ENCODE results near the gene ACSS2.

Gene ACSS2

DNA sequence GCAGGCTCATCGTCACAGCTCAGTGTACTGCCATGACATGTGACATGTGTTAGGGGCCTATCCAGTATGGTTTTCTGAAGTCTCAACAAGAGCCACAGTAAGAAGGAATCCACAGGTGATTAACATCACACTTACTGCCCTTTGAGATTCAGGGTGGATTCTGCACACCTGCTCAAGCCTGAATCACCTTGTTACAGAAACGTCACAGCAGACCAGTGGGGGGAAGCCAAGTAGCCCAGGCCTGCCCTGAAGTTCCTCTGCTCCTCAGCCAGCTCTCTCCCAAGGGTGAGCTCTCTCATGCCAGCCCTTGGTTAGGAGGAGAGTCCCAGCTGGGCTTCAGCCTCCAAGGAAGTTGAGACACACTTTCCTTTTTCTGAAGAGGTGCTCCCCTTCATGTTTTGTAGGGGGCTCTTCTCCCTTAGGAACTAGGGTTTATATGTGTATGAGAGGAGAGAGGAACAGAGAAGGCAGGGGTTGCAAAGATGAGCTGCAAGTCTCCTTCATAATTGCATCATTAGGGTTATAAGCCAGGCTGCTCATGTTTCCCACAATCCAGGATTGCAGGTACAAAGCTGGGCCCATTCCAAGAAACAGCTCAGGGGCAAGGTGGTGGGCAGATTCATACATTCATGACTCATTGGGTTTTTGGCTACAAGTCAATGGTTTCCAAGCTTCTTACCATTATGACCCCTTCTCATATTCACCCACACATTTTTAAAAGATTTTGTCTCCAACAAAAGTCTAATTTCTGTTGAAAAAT lies 67.6 kb downstream of the ACSS2 start:
- FAIRE-seq: no peak
- DNase-seq (ENCODE audit: insufficient read length, low spot score): no peak

DNA sequence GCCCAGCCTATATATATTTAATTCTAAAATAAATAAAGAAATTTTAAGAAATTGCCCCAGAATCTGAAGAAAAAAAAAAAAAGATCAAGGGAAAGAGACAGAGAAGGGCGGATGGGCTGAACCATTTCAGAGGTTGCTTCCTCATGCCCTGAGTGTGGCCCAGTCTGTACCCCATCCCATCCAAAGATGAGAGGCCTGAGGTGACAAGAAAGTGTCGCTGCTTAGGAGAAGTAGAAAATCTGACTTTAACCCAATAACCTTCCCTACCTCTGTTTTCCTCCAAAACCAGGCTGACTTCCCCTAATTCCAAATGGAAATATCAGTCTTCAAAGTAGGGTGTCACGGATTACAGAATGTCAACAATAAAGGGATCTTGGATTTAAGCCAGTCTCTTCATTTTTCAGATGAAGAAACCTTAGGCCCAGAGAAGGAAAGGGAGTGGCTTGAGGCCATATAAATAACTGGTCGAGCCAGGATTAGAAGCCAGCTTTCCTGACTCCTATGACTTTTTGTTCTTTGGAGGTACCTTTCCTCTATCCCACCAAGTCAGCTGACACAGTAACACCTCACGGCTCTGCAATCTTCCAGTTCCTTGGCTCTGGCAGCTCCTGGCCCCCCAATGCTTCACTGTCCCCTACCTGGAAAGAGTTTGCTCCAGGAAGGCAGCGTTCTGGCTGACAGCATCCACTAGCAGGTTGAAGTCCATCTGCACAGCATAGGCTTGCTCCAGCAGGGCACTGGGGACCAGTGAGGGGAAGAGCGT lies 69.1 kb downstream of the ACSS2 start:
- DNase-seq (ENCODE audit: insufficient read length, low spot score): no peak
- no peak for FAIRE-seq

DNA sequence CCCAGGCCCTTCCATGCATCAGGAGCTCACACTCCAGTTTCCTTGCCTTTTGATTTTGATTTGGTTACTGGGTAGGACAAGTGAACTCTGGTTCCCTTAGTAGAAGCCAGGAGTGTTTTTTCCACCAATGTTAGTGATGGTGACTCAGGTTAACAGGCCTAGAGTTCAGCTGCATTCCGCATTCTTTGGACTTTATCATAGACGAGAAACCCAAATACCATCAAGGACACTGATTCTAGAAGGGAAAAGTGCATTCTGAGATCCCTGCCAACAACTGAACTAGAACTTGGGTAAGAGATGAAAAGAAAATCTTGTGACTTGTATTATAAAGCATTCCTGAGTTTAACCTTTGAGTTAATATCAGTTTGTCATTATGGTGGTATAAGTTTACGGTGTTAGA lies 70.2 kb downstream of the ACSS2 start:
- FAIRE-seq (no peak), DNase-seq (ENCODE audit: insufficient read length, low spot score) (no peak)

DNA sequence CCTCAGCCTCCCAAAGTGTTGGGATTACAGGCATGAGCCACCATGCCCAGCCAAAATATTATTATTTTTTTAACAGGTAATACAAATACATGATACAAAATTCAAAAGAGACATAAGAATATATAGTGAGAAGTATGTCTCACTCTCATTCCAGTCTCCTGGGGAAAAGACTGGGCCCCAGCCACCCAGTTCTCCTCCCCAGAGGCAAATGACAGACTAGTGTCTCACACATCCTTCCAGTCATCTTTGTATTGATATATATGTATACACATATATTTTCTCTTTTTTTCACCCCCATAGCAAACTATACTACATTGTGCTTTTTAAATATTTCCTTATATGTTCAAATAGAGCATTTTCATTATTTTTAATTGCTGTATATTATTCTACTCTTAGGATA lies 70.9 kb downstream of the ACSS2 start:
- FAIRE-seq (no peak), DNase-seq (ENCODE audit: insufficient read length, low spot score) (no peak)

DNA sequence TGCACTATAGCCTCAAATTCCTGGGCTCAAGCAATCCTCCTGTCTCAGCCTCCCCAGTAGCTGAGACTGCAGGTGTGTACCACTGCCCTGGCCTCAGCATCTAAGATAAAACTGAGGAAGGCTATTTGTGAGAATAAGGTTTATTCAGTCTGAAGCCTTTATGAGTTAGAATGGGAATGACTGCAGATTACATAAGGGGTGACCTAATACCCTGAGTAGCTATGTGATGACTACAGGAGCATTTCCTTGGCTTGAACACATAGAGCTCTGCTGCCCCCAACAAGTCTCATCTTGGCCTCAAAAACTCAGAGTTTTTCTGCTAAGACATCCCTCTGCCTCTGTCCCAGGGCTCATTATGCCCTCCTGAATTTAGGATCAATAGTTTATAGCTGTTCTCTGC lies 71.6 kb downstream of the ACSS2 start:
- DNase-seq (ENCODE audit: insufficient read length, low spot score) (no peak), FAIRE-seq (no peak)

DNA sequence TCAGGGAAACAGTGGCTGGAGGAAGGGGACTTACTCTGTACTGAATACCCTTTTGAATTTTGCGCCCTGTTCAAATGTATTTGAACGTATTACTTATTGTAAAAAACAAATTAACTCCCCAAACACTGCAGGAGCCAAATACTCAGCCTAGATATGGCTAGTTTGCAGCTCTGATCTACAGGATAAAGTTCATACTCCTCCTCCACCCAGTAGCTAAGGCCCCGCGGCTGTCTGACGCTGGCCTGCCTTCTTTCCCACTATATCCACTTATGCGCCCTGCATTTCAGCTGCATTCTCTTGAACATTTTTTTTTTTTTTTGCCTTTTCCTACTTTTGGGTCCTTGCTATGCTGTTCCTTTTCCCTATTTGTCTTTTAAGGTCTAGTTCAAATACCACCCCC lies 72.7 kb downstream of the ACSS2 start:
- FAIRE-seq (no peak), DNase-seq (ENCODE audit: insufficient read length, low spot score) (no peak)

DNA sequence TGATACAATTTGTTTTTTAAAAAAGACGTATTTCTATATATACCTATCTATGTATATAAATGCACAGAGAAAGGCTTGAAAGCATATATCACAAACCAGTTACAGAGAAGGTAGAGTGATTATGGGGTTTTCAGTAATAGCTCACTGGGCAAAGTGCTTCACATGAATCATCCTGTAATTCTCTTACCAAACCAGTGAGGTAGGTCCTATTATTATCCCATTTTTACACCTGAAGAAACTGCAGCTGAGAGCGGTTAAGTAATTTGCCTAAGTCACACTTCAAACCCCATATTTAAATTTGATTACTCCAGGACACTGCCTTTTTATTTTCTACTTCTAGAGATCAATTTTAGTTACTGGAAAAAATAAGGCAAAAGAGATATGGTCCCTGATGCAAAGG lies 74.8 kb downstream of the ACSS2 start:
- DNase-seq (ENCODE audit: insufficient read length, low spot score) (no peak), FAIRE-seq (no peak)

DNA sequence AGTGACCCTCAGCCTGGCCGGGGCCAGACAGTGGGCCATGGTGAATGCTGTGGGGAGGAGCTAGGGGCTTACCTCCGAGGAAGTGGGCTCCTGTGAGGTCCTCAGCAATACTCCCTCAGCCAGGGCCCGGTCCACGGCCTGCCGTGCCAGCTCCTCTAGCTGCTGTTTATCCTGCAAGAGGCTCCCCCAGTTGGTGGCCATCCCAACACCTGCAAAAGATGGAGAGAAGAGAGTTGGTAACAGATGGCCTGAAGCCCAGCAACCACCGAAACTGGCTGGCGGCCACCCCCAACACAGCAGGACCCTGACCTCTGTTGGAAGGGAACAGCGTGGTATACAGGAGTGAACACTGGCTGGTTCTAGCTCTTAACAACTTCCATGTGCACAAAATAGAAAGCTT lies 75.2 kb downstream of the ACSS2 start:
- DNase-seq (ENCODE audit: insufficient read length, low spot score) (no peak), FAIRE-seq (no peak)

DNA sequence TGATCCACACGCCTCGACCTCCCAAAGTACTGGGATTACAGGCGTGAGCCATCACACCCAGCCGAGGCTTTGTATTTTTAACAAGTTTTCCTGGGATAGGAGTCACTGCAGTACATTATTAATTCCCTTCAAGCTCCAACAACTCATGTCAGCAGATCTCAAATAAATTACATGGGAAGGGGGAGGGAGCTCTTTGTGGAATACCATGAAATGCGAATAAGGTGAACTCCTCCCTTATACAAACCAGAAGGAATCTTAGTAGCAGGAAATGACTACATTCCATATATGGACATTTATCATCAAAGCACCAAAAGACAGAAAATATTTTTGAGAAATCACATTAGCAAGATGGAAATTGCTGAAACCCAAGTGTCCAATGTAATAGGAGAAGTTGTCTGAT lies 76.3 kb downstream of the ACSS2 start:
- DNase-seq (ENCODE audit: insufficient read length, low spot score) (no peak), FAIRE-seq (no peak)

DNA sequence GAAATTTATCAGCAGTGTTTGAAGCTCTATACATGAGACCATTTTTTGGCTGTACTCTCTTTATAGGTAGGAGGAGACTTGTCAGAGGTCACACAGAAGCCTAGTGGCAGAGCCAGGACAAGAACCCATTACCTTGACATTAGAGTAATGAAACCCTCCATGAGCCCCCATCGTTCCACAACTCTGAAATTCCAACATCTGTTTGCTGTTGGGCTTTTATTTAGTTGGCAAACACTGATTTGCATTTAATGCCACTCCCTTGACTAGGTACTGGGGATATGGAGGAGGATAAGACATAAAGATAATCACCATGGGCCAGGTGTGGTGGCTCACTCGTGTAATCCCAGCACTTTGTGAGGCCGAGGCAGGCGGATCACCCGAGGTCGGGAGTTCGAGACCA lies 77.5 kb downstream of the ACSS2 start:
- DNase-seq (ENCODE audit: insufficient read length, low spot score) (no peak), FAIRE-seq (no peak)

DNA sequence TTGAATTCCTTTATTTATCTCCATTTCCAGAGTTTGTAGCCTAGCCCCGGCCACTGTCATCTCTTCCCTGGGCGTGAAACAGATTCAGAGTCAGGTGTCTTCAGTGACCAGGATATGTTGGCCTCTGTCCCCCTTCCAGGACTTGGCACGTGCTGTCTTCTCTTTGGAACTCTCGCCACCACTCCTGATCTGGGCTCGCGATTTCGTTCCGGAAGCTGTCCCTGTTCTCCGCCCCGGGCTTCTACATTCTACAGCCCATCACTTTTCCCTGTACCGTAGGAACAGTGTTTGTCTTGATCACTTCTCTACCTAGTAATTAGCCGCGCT lies 78.5 kb downstream of the ACSS2 start:
- no peak for DNase-seq (ENCODE audit: insufficient read length, low spot score)

DNA sequence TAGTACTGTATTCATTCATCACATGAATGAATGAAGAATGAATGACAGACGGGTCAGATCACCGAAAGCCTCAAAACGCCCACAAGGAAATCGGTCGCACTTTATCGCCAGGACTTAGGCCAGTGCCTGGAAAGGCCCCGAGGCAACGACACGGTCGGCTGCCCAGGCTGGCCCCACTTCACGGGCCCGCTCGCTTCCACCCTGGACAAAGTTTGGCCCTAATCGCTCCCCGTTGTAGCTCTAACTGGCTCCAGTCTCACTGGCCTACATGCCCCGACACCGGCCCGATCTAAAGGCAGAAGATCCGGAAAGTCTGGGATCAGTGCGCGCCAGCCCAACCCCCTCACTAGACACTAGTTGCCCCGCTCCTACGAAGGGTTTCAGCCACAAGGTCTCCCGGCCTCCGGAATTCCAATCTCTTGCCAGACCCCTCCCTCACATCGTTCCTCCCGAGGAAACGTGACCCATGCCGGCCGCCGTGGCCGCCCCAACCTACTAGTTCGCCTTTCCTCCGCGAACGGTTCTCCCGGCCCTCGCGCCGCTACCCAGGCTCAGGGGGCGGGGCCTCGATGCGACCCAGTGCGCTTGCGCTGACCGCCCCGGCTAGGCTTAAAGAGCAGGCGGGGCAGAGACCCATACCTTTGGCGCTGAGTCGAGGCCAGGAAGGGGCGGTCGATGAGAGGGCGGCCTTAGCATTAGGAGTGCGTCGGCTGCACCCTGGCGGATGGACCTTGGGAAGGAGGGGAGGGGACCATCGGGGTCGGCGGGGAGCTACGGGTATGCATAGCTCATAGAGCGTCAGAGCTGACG lies 79.0 kb downstream of the ACSS2 start, which contains the start of the genes GSS and MYH7B:
Gene GSS, minus strand, starts transcription at position 576 of the 810 bp plus-strand sequence. CDS start 3,954 bp downstream, outside the sequence.
Gene MYH7B, plus strand, starts transcription at position 638 of the 810 bp plus-strand sequence. CDS start 22,138 bp downstream, outside the sequence.
- DNase-seq (ENCODE audit: insufficient read length, low spot score): peak; percentile 91
- peak; percentile 84 for FAIRE-seq

More for the DNA sequence above, 78.5 kb downstream of the ACSS2 start:
- FAIRE-seq: no peak

DNA sequence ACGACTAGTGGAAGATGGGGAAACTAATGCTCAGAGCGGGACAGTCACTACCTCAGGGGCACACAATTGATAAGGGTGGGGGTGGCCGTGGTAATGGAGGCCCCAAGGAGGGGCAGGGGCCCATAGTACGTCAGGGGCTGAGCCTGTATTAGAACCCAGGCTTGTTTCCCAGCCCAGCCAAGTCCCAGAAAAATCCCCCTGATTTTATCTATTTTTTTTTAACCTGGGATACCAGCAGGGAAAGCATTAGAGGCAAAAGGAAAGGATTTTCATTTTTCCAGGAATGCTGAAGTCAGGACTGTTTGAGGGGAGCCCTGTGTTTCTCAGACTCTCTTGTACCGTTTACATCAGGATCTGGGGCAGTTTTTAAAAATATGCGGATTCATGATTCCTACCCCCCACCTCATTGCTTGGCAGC lies 79.6 kb downstream of the ACSS2 start:
- DNase-seq (ENCODE audit: insufficient read length, low spot score) (no peak), FAIRE-seq (no peak)

DNA sequence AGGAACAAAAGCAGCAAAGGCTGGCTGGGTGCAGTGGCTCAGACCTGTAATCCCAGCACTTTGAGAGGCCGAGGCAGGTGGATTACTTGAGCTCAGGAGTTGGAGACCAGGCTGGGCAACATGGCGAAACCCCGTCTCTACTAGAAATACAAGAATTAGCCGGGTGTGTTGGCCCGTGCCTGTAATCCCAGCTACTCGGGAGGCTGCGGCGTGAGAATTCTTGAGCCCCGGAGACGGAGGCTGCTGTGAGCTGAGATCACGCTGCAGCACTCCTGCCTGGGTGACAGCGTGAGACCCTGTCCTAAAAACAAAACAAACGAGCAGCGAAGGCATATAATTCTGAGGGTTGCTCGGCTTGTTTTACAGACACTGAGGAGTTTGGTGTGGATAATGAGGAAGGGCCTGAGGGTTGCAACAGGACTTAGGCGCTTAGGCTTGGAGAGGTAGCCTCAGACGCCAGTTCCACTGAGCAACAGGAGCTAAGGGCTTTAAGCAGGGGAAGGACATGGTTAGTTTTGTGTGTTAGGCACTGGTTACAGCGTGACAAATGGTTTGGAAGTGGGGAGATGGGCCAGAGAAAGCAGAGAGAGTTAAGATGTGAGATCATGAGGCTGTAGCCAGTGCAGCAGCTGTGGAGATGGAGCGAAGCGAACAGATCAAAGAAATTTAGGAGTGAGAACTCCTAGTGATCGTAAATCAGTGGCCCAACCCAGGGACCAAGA lies 80.5 kb downstream of the ACSS2 start:
- no peak for FAIRE-seq
- DNase-seq (ENCODE audit: insufficient read length, low spot score): no peak

DNA sequence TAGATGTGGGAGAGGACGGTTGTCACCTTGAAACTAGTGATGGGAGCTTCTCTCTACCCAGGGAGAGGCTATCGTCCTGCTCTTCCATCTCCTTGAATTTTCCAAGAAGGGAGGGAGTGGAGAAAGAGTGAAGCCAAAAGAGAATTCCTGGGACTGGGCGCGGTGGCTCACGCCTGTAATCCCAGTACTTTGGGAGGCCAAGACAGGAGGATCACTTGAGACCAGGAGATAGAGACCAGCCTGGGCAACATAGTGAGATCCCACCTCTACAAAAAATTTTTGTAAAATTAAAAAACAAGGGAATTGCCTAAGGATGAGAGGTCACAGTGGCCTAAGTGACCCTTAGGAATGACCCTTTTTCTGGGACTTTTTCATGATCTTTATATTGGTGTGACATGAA lies 88.1 kb downstream of the ACSS2 start:
- DNase-seq (ENCODE audit: insufficient read length, low spot score) (no peak), FAIRE-seq (no peak)

DNA sequence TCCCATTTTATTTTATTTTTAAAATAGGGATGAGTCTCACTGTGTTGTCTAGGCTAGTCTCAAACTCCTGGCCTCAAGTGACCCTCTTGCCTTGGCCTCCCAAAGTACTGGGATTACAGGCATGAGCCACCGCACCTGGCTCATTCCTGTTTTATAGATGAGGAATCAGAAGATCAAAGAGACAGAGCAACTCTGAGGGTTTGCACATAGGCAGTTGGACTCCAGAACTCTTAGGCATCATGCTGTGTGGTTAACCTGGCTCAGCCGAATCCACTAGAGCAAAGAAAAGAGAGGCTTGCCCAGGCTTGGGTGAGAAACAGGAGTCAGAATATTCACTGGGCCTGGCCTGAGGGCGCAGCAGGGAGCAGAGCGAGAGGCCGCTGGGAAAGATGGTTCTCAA lies 88.6 kb downstream of the ACSS2 start:
- no peak for FAIRE-seq
- DNase-seq (ENCODE audit: insufficient read length, low spot score): no peak

DNA sequence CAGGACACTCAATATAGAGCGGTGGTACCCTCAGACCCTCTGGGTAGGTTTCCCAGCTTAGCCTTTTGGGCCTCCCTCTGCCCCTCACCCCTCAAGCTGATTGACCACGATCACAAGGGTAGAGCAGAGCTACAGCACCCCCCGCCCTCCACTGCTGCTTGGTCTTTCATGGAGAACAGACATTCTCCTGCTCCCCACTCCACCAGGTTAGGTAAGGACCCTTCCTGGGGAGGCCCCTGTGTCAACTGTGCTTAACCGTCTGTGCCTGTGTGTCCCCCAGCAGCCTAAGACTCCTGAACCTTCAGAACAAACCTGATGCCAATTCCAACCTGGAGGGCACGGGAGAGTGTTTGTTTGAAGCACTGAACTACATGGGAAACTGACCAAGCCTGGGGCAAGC lies 91.0 kb downstream of the ACSS2 start:
- FAIRE-seq (no peak), DNase-seq (ENCODE audit: insufficient read length, low spot score) (no peak)

DNA sequence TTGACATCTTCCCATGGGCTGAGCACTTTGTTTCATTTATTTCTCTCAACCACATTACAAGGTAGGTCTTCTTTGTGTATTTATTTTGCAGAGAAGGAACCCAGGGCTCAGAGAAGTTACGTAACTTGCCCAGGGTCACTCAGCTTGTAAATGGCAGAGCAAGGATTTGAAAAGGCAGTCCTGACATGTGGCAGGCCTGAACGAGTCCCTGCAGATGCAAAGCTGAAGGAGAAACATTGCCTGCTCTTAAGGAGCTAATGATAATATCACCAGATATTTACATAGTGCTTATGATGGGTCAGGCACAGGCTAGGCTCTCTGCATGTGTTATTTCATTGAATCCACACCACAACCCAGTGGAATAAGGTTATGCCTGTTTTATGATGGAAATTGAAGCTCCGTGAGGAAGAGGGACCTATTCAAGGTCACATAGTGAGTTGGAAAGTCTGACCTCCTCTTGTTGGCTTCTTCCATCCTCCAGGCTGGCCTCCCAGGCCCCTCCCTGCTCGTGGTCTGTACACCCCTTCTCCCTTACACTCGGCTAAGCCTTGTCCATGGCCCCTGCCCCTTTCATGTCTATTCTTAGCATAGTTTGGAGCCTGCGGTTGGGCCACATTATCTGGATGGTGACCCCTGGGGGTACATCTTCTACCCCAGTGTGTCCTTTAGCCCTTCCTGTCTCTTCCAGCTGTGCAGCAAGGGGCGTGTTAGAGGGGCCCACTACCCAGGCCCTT lies 91.8 kb downstream of the ACSS2 start:
- FAIRE-seq: no peak
- no peak for DNase-seq (ENCODE audit: insufficient read length, low spot score)

DNA sequence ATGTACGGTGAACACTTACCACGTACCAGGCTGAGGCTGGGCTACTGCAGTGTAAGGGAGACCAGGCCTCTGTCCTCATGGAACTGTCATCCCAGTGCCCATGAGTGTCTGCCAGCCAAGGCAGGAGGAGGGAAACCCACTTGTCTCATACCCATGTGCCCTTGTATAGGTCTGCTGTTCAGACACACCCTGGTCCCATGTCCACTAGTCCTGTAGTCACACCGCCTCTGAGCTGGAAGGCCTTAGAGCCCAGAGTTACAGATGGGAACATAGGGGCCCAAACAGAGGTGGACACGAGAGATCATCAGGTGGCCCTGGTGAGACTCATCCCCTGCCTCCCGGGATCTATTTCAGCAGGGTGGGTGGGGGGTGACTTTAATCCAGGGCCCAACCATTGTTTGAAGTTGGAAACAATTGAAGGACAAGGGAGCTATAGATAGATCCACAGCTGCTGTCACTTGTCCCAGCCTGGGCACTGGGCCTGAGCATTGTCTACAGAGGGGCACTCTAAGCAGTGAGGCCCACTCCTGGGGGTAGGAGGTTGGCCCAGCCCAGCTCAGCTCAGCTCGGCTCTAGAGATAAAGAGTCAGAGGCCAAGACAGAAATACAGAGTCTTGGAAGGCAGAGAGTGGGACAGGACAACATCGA lies 93.9 kb downstream of the ACSS2 start:
- FAIRE-seq (no peak), DNase-seq (ENCODE audit: insufficient read length, low spot score) (no peak)
